H1 (cell line): Measurements from ENCODE around the gene LAMC3. TPM values are rescaled to one million over a fixed set of nuclear protein-coding genes. Genes with fewer than 3 reads are reported as not detected.

Experiments used
- CTCF ChIA-PET: fragments of 300-600 bp; sonication (Branson Sonifier 250); formaldehyde crosslinking; loops from one replicate; lab custom pipeline; 2021; ENCODE audit not compliant: partially characterized antibody; lab: Charles Lee
- POLR2A ChIA-PET: fragments of 300-600 bp; sonication (Branson Sonifier 250); formaldehyde crosslinking; loops from one replicate; lab custom pipeline; 2021; ENCODE audit warnings: inconsistent platforms; ENCODE audit not compliant: partially characterized antibody; lab: Charles Lee
- DNase-seq, 2 experiments: peaks; one replicate each; pipeline versions ENCODE4 v3.0.0 to v3.0.0-alpha.2; 2010 to 2022; ENCODE audit warnings: low spot score in 2 of 2, low read depth in 1 of 2, mixed read lengths in 1 of 2
- FAIRE-seq: peaks from 2 replicates; lab custom pipeline; 2011; peaks lifted over from hg19 to GRCh38; lab: Jason Lieb, UNC
- H2AFZ ChIP-seq: 2 replicates; pipeline ENCODE4 v1.8.1; 2012; ENCODE audit warnings: low read length, inconsistent platforms
- H2AK5ac ChIP-seq: 2 replicates; pipeline ENCODE4 v1.6.1; 2013; ENCODE audit warnings: low read depth, low read length
- H2BK120ac ChIP-seq: replicated peaks from 2 replicates; pipeline ENCODE3; 2013; ENCODE audit warnings: low read depth, low read length, inconsistent platforms
- H2BK12ac ChIP-seq: 2 replicates; pipeline ENCODE4 v1.6.1; 2013; ENCODE audit warnings: low read depth, low read length
- H2BK15ac ChIP-seq: 2 replicates; pipeline ENCODE4 v1.6.1; 2013; ENCODE audit warnings: low read length
- H2BK20ac ChIP-seq: 2 replicates; pipeline ENCODE4 v1.6.1; 2013; ENCODE audit warnings: low read length
- H2BK5ac ChIP-seq: 2 replicates; pipeline ENCODE4 v1.6.1; 2013; ENCODE audit warnings: low read depth, low read length
- H3K14ac ChIP-seq: 2 replicates; pipeline ENCODE4 v1.6.1; 2013; ENCODE audit warnings: inconsistent platforms; ENCODE audit not compliant: insufficient read length
- H3K18ac ChIP-seq: 2 replicates; pipeline ENCODE4 v1.6.1; 2013; ENCODE audit warnings: low read length; ENCODE audit errors: extremely low read depth
- H3K23ac ChIP-seq: 2 replicates; pipeline ENCODE4 v1.6.1; 2013; ENCODE audit warnings: inconsistent platforms; ENCODE audit not compliant: insufficient read length
- H3K23me2 ChIP-seq: 2 replicates; pipeline ENCODE4 v1.6.1; 2013; ENCODE audit warnings: low read depth, low read length
- H3K27ac ChIP-seq: 2 replicates; pipeline ENCODE4 v1.6.1; 2011; ENCODE audit warnings: low read depth, low read length, inconsistent platforms
- H3K27me3 ChIP-seq, 4 experiments: replicated peaks in 1 of 4; 1 replicate in 1 of 4; 2 replicates in 3 of 4; pipeline versions ENCODE4 v1.6.1 to v1.8.1; 2011 to 2013; ENCODE audit warnings: low read length in 3 of 4, mild to moderate bottlenecking in 3 of 4, inconsistent platforms in 2 of 4, mixed read lengths in 2 of 4, moderate library complexity in 1 of 4; ENCODE audit not compliant: control insufficient read depth in 3 of 4, insufficient read depth in 3 of 4; ENCODE audit errors: extremely low read depth in 1 of 4
- H3K36me3 ChIP-seq, 4 experiments: 2 replicates each; pipeline versions ENCODE4 v1.6.1 to v1.8.1; 2011 to 2013; ENCODE audit warnings: mild to moderate bottlenecking in 4 of 4, low read length in 3 of 4, moderate library complexity in 2 of 4, control low read depth in 1 of 4, inconsistent platforms in 1 of 4; ENCODE audit not compliant: insufficient read depth in 4 of 4, control insufficient read depth in 2 of 4
- H3K4ac ChIP-seq: replicated peaks from 2 replicates; pipeline ENCODE3; 2013; ENCODE audit warnings: low read length, low read depth, mixed read lengths, inconsistent platforms; ENCODE audit not compliant: insufficient read length
- H3K4me1 ChIP-seq, 4 experiments: replicated peaks in 1 of 4; 1 replicate in 1 of 4; 2 replicates in 3 of 4; pipeline versions ENCODE4 v1.6.1 to v1.8.1; 2011 to 2013; ENCODE audit warnings: low read length in 3 of 4, inconsistent platforms in 2 of 4, mixed read lengths in 1 of 4; ENCODE audit not compliant: insufficient read depth in 4 of 4, control insufficient read depth in 3 of 4
- H3K4me2 ChIP-seq, 2 experiments: 2 replicates each; pipeline versions ENCODE4 v1.6.1 to v1.8.1; 2011 to 2013; ENCODE audit warnings: low read depth in 2 of 2, low read length in 2 of 2, control low read depth in 1 of 2, inconsistent platforms in 1 of 2, mild to moderate bottlenecking in 1 of 2; ENCODE audit not compliant: insufficient read depth in 1 of 2
- H3K4me3 ChIP-seq, 4 experiments: fragments of 200-600, 300-600 bp in 1 of 4; sonication (generic), shearing (Covaris generic), sonication (Bioruptor Twin) in 1 of 4; 2 replicates each; pipeline versions ENCODE4 v1.5.1 to v1.8.1; 2011 to 2016; ENCODE audit warnings: low read length in 4 of 4, low read depth in 3 of 4, control low read depth in 2 of 4, inconsistent platforms in 2 of 4, mild to moderate bottlenecking in 2 of 4, mixed read lengths in 1 of 4, moderate library complexity in 1 of 4; ENCODE audit not compliant: insufficient read depth in 2 of 4; ENCODE audit errors: extremely low read depth in 1 of 4
- H3K56ac ChIP-seq: replicated peaks from 2 replicates; pipeline ENCODE3; 2013; ENCODE audit warnings: low read depth, mild to moderate bottlenecking, mixed read lengths, low read length, inconsistent platforms; ENCODE audit not compliant: insufficient read length
- H3K79me1 ChIP-seq: 2 replicates; pipeline ENCODE4 v1.6.1; 2013; ENCODE audit warnings: low read depth, low read length, control low read depth
- H3K79me2 ChIP-seq, 2 experiments: 2 replicates each; pipeline versions ENCODE4 v1.6.1 to v1.8.1; 2012 to 2013; ENCODE audit warnings: low read length in 2 of 2, mild to moderate bottlenecking in 2 of 2, inconsistent platforms in 1 of 2; ENCODE audit not compliant: insufficient read depth in 2 of 2, control insufficient read depth in 1 of 2
- H3K9ac ChIP-seq, 4 experiments: replicated peaks in 1 of 4; 1 replicate in 1 of 4; 2 replicates in 3 of 4; pipeline versions ENCODE4 v1.6.1 to v1.8.1; 2011 to 2013; ENCODE audit warnings: low read depth in 3 of 4, low read length in 3 of 4, control low read depth in 2 of 4, mild to moderate bottlenecking in 2 of 4, moderate library complexity in 2 of 4, inconsistent platforms in 1 of 4; ENCODE audit errors: extremely low read depth in 1 of 4
- H3K9me3 ChIP-seq, 2 experiments: 2 replicates each; pipeline versions ENCODE4 v1.6.1 to v1.8.1; 2012 to 2013; ENCODE audit warnings: mild to moderate bottlenecking in 2 of 2, moderate library complexity in 2 of 2, control low read depth in 1 of 2, inconsistent platforms in 1 of 2, low read depth in 1 of 2, low read length in 1 of 2, mixed read lengths in 1 of 2; ENCODE audit not compliant: insufficient read depth in 2 of 2
- H4K20me1 ChIP-seq, 2 experiments: replicated peaks in 1 of 2; 2 replicates each; pipeline versions ENCODE3 to v1.8.1; 2011 to 2013; ENCODE audit warnings: inconsistent platforms in 2 of 2, low read length in 2 of 2, mild to moderate bottlenecking in 1 of 2; ENCODE audit not compliant: insufficient read depth in 2 of 2, control insufficient read depth in 1 of 2
- H4K5ac ChIP-seq: 2 replicates; pipeline ENCODE4 v1.6.1; 2013; ENCODE audit warnings: low read length, low read depth, mixed read lengths, inconsistent platforms; ENCODE audit not compliant: insufficient read length
- H4K8ac ChIP-seq: 2 replicates; pipeline ENCODE4 v1.8.0; 2013; ENCODE audit warnings: mild to moderate bottlenecking, moderate library complexity, low read length, inconsistent platforms; ENCODE audit not compliant: insufficient read depth; ENCODE audit errors: extremely low read depth
- H4K91ac ChIP-seq: replicated peaks from 2 replicates; pipeline ENCODE3; 2013; ENCODE audit warnings: low read length, mixed read lengths, inconsistent platforms; ENCODE audit not compliant: insufficient read length
- ASH2L ChIP-seq: fragments of 200-600, 300-600 bp; sonication (generic); IDR thresholded peaks from one replicate; pipeline ENCODE4 v1.7.1; 2017; ENCODE audit warnings: low read length
- CTBP2 ChIP-seq: IDR thresholded peaks from 2 replicates; pipeline ENCODE4 v1.7.0; 2011; ENCODE audit warnings: borderline replicate concordance, mild to moderate bottlenecking, moderate library complexity, mixed read lengths, low read length; ENCODE audit not compliant: insufficient read depth, insufficient read length
- FOSL1 ChIP-seq: IDR thresholded peaks from 2 replicates; pipeline ENCODE4 v1.6.1; 2011; ENCODE audit warnings: mild to moderate bottlenecking, low read depth, low read length, moderate library complexity; ENCODE audit not compliant: insufficient read depth
- GTF2F1 ChIP-seq: IDR thresholded peaks from 2 replicates; pipeline ENCODE4 v1.6.1; 2012; ENCODE audit warnings: low read depth, low read length, improper control_type of control experiment, borderline replicate concordance
- KDM4A ChIP-seq: IDR thresholded peaks from one replicate; pipeline ENCODE4 v1.7.1; 2012; ENCODE audit warnings: low read depth, mild to moderate bottlenecking, moderate library complexity, low read length, inconsistent platforms; ENCODE audit not compliant: severe bottlenecking
- POU5F1 ChIP-seq: IDR thresholded peaks from 2 replicates; pipeline ENCODE4 v1.6.1; 2011; ENCODE audit warnings: low read depth, mild to moderate bottlenecking, low read length, moderate library complexity
- SIN3A ChIP-seq, 2 experiments: IDR thresholded peaks in 1 of 2; conservative IDR thresholded peaks in 1 of 2; 2 replicates each; pipeline ENCODE4 v1.6.1; 2011 to 2012; ENCODE audit warnings: low read length in 2 of 2, improper control_type of control experiment in 1 of 2, low read depth in 1 of 2, mild to moderate bottlenecking in 1 of 2
- SIX5 ChIP-seq: IDR thresholded peaks from 2 replicates; pipeline ENCODE4 v1.6.1; 2011; ENCODE audit warnings: mild to moderate bottlenecking, low read depth, low read length
- SUZ12 ChIP-seq: fragments of 200-600 bp; sonication (generic); IDR thresholded peaks from 2 replicates; pipeline ENCODE4 v1.6.1; 2012; ENCODE audit warnings: mild to moderate bottlenecking, inconsistent platforms, low read length, moderate library complexity, mixed read lengths
- TAF7 ChIP-seq: optimal IDR thresholded peaks from 2 replicates; pipeline ENCODE3; 2011; ENCODE audit warnings: low read depth, mild to moderate bottlenecking, inconsistent platforms, low read length, moderate library complexity, borderline replicate concordance
- TEAD4 ChIP-seq: IDR thresholded peaks from 2 replicates; pipeline ENCODE4 v1.6.1; 2012; ENCODE audit warnings: low read depth, low read length, inconsistent platforms, mixed read lengths
- WGBS, 2 experiments: shearing (Covaris generic) in 1 of 2; methylation state at CpG; one replicate each; pipeline versions ENCODE4 v1.1.6 to v1.1.7; 2013 to 2015; ENCODE audit warnings: low lambda C conversion rate in 2 of 2, mixed read lengths in 2 of 2, inconsistent platforms in 1 of 2, low coverage in 1 of 2, missing lambda C conversion rate in 1 of 2; ENCODE audit not compliant: insufficient replicate concordance in 2 of 2, insufficient coverage in 1 of 2, insufficient read length in 1 of 2; ENCODE audit errors: extremely low coverage in 1 of 2, missing lambda C conversion rate in 1 of 2; 5-methylcytosine and 5-hydroxymethylcytosine counted together
- polyA plus RNA-seq, 7 experiments: library from polyadenylated mRNA; depleted of rRNA in 3 of 7; stranded (reverse) in 5 of 7; unstranded in 2 of 7; fragments of >200 nt in 5 of 7; fragments of 200-250 nt in 2 of 7; gene quantifications; 1 replicate in 5 of 7; 2 replicates in 1 of 7; 4 replicates in 1 of 7; pipeline versions ENCODE4 v1.2.1 to v1.2.3, GENCODE V29; 2011 to 2013; ENCODE audit warnings: missing spikeins in 2 of 7, mixed read lengths in 2 of 7
- total RNA-seq: library from RNA; stranded (reverse); fragmentation: NEBNext Ultra II Directional; extraction: Animal tissue kit (Norgen Biotek cat#: 25700); gene quantifications from 2 replicates; pipeline ENCODE4 v1.2.1, GENCODE V29; 2021

LAMC3 gene
- total and polyA plus RNA-seq, 2 of the 8 experiments (the other 6 are each of a cell fraction or from before 2014, with no cell fraction given) = 9.3 to 12.3 TPM

GRCh38 chr9:131046093-131046380 lies 37.1 kb downstream of the LAMC3 start:
- Histone ChIP-seq H3K23me2 (no peaks in the 10 kb centered on the region), H2AFZ (no peak overlapping the region), H3K9me3 (no peaks in the 10 kb centered on the region; a peak in 1 of 4 replicates), H2AK5ac (no peak overlapping the region), H2BK120ac (no peak overlapping the region), H4K5ac (no peak overlapping the region), H3K23ac (no peak overlapping the region), H3K4me2 (no peak overlapping the region), H3K4me3 (no peak overlapping the region), H3K56ac (no peak overlapping the region), H2BK12ac (no peak overlapping the region), H3K9ac (no peak overlapping the region), H3K4me1 (no peaks in the 10 kb centered on the region), H2BK20ac (no peak overlapping the region), H2BK15ac (no peak overlapping the region), H3K36me3 (peaks cover 0 to 3% (median 0%) of the 10 kb centered on the region in 4 experiments; a peak in 3 of 8 replicates), H3K79me1 (no peaks in the 10 kb centered on the region), H3K79me2 (no peaks in the 10 kb centered on the region), H4K20me1 (peaks cover 0 to 1% of the 10 kb centered on the region in 2 experiments), H3K14ac (no peak overlapping the region), H3K27me3 (no peaks in the 10 kb centered on the region), H2BK5ac (no peak overlapping the region), H3K27ac (no peak overlapping the region), H4K8ac (no peak overlapping the region), H3K4ac (no peak overlapping the region), H4K91ac (peak overlapping the region; percentile 65), H3K18ac (no peak overlapping the region)
- FAIRE-seq (no peak), DNase-seq (no peak)
- POLR2A ChIA-PET = interaction anchor here (0.7 to 1.4 kb wide), 2 partner anchors 36 to 40 kb away, joined by 3 read pairs; no protein-coding TSS in a partner anchor
- TF ChIP-seq KDM4A = no peak
- TF ChIP-seq FOSL1 = no peak
- no peak for TF ChIP-seq TEAD4
- no peak for TF ChIP-seq ASH2L
- no peak for TF ChIP-seq SIN3A (conservative IDR thresholded peaks at IDR 0.05 in 1 of 2, IDR thresholded peaks at IDR 0.05 in 1 of 2; ENCODE audit: low read depth in 1 of 2, low read length in 2 of 2)
- TF ChIP-seq CTBP2 = no peak
- TF ChIP-seq SUZ12 = no peak
- TF ChIP-seq TAF7 = no peak
- TF ChIP-seq POU5F1 = no peak
- no peak for TF ChIP-seq GTF2F1
- no peak for TF ChIP-seq SIX5
- CTCF ChIA-PET = interaction anchor here (0.8 to 6.6 kb wide), 37 partner anchors 10 to 344 kb away, joined by 3 to 156 read pairs (median 5); partner anchors contain the start of gene LAMC3
- WGBS, 2 experiments = 88% methylated on average over 3 of the region's 3 CpGs; no CpG with 5 or more reads in 1 of the 2 experiments
